Measurements from ENCODE around the gene LCORL.

LCORL gene

DNA sequence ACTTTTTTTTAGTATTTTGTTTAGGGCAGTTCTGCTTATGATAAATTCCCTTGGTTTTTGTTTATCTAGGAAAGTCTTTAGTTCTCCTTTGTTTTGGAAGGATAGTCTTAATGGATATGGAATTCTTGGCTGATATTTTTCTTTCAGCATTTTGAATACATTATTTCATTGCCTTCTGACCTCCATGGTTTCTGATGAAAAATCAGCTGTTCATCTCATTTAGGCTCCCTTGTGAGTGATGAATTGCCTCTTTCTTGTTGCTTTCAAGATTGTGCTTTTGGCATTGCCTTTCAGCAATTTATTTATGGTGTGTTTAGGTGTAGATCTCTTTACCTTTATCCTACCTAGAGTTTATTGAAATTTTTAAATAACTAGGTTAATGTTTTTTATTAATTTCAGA, 41.5 kb upstream of the LCORL start:
- Histone ChIP-seq H4K20me1 (ENCODE audit: insufficient read depth, low read length) (no peaks in the 10 kb centered on the region), H3K9me2 (replicated peaks; ENCODE audit: insufficient read depth, low read length) (no peaks in the 10 kb centered on the region), H3F3A (ENCODE audit: insufficient read depth, low read length) (peaks cover 2% of the 10 kb centered on the region), H3K9ac (ENCODE audit: low read length) (no peak overlapping the region), H3K4me3 (ENCODE audit: low read length) (no peak overlapping the region), H3K9me3 (replicated peaks; ENCODE audit: insufficient read depth, low read length) (no peaks in the 10 kb centered on the region), H3K4me1 (ENCODE audit: low read length) (no peaks in the 10 kb centered on the region), H3K27ac (ENCODE audit: low read length) (no peak overlapping the region), H3K4me2 (ENCODE audit: low read depth, low read length) (no peak overlapping the region), H3K36me3 (replicated peaks; ENCODE audit: insufficient read depth, low read length) (no peaks in the 10 kb centered on the region), H3K79me2 (ENCODE audit: low read length) (no peaks in the 10 kb centered on the region), H3K27me3 (replicated peaks; ENCODE audit: insufficient read depth, low read length) (no peaks in the 10 kb centered on the region), H2AFZ (ENCODE audit: low read length) (no peak overlapping the region)
- DNase-seq: no peak
- TF ChIP-seq EZH2 (optimal IDR thresholded peaks at IDR 0.05; ENCODE audit: low read depth, low read length): no peak
- TF ChIP-seq, protein P1, sequence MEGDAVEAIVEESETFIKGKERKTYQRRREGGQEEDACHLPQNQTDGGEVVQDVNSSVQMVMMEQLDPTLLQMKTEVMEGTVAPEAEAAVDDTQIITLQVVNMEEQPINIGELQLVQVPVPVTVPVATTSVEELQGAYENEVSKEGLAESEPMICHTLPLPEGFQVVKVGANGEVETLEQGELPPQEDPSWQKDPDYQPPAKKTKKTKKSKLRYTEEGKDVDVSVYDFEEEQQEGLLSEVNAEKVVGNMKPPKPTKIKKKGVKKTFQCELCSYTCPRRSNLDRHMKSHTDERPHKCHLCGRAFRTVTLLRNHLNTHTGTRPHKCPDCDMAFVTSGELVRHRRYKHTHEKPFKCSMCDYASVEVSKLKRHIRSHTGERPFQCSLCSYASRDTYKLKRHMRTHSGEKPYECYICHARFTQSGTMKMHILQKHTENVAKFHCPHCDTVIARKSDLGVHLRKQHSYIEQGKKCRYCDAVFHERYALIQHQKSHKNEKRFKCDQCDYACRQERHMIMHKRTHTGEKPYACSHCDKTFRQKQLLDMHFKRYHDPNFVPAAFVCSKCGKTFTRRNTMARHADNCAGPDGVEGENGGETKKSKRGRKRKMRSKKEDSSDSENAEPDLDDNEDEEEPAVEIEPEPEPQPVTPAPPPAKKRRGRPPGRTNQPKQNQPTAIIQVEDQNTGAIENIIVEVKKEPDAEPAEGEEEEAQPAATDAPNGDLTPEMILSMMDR (IDR thresholded peaks at IDR 0.05; ENCODE audit: low read length): no peak
- TF ChIP-seq EZH2phosphoT487 (IDR thresholded peaks at IDR 0.05; ENCODE audit: low read length): no peak

DNA sequence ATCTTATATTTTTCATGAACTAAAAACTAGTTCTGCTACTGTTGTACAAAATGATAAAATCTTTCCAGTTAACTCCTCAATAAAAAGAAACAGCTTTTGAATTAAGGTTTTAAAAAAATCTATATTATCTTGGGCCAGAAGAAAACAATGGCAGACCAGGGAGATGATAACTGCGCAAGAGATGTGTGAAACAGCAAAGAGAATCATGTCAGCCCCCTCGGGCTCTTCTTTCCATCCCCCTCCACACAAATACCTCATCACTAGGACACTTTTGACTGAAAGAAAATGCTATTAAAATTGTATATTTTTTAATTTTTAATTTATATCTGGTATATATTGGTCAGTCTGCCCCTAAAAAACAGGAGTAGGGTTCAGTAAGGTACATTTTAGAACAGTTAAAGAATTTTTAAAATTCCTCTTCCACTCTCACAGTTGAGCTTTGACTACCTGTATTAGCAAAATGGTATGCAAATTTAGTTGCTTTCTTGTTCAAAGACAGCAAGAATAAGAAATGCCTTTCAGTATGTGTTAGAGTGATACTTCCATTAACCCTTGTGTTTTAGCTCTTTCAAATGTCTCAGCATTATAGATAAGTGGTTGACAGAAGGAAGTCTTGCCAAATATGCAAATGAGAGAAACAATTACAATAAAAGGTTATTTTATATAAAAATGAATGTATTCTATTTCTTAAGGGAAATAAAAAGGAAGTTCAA, 36.4 kb upstream of the LCORL start:
- no peaks in the 10 kb centered on the region for H3K9me2 ChIP-seq (replicated peaks; ENCODE audit: insufficient read depth, low read length)
- peaks cover 9% of the 10 kb centered on the region for H3K4me1 ChIP-seq (ENCODE audit: low read length)
- TF ChIP-seq, protein P1 (IDR thresholded peaks at IDR 0.05; ENCODE audit: low read length): no peak
- TF ChIP-seq EZH2phosphoT487 (IDR thresholded peaks at IDR 0.05; ENCODE audit: low read length): no peak
- no peak for TF ChIP-seq EZH2 (optimal IDR thresholded peaks at IDR 0.05; ENCODE audit: low read depth, low read length)
- peak overlapping the region; percentile 49 for H3K4me2 ChIP-seq (ENCODE audit: low read depth, low read length)
- H4K20me1 ChIP-seq (ENCODE audit: insufficient read depth, low read length): no peaks in the 10 kb centered on the region
- peak overlapping the region; percentile 48; the same call in 1 of the 2 replicates for H2AFZ ChIP-seq (ENCODE audit: low read length)
- H3K4me3 ChIP-seq (ENCODE audit: low read length): peak overlapping the region; percentile 32; the same call in 1 of the 2 replicates
- H3K36me3 ChIP-seq (replicated peaks; ENCODE audit: insufficient read depth, low read length): no peaks in the 10 kb centered on the region
- H3F3A ChIP-seq (ENCODE audit: insufficient read depth, low read length): peaks cover 9% of the 10 kb centered on the region
- no peaks in the 10 kb centered on the region for H3K9me3 ChIP-seq (replicated peaks; ENCODE audit: insufficient read depth, low read length)
- no peaks in the 10 kb centered on the region for H3K27me3 ChIP-seq (replicated peaks; ENCODE audit: insufficient read depth, low read length)
- DNase-seq: peak; percentile 48
- no peaks in the 10 kb centered on the region for H3K79me2 ChIP-seq (ENCODE audit: low read length)
- H3K9ac ChIP-seq (ENCODE audit: low read length): peak overlapping the region; percentile 46; the same call in 1 of the 2 replicates
- peak overlapping the region; percentile 85 for H3K27ac ChIP-seq (ENCODE audit: low read length)

DNA sequence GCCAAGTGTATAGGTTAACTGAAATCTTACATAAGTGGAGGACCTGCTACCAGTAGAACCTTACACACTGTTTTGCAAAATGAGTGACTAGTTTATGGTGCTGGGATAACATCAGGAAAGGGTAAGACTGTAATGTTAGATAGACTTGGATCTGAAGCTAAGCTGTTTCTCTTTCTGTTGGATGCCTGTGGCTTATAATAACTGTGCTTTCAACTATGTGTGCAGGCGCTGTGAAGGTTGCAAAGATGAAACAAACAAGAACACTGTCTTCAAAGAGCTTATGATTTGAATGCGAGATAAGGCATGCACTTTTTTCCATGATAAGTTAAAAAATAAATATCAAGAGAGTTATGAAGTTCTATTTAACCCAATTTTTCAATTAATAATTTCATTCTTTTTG, 34.5 kb upstream of the LCORL start:
- H3K27me3 ChIP-seq (replicated peaks; ENCODE audit: insufficient read depth, low read length): no peaks in the 10 kb centered on the region
- H3K36me3 ChIP-seq (replicated peaks; ENCODE audit: insufficient read depth, low read length): no peaks in the 10 kb centered on the region
- H3K9me3 ChIP-seq (replicated peaks; ENCODE audit: insufficient read depth, low read length): no peaks in the 10 kb centered on the region
- H4K20me1 ChIP-seq (ENCODE audit: insufficient read depth, low read length): no peaks in the 10 kb centered on the region
- DNase-seq: no peak
- no peak overlapping the region for H2AFZ ChIP-seq (ENCODE audit: low read length)
- TF ChIP-seq, protein P1 (IDR thresholded peaks at IDR 0.05; ENCODE audit: low read length): no peak
- TF ChIP-seq EZH2phosphoT487 (IDR thresholded peaks at IDR 0.05; ENCODE audit: low read length) (no peak), EZH2 (optimal IDR thresholded peaks at IDR 0.05; ENCODE audit: low read depth, low read length) (no peak)
- no peak overlapping the region for H3K27ac ChIP-seq (ENCODE audit: low read length)
- H3K4me2 ChIP-seq (ENCODE audit: low read depth, low read length): no peak overlapping the region
- H3F3A ChIP-seq (ENCODE audit: insufficient read depth, low read length): peaks cover 9% of the 10 kb centered on the region
- no peaks in the 10 kb centered on the region for H3K9me2 ChIP-seq (replicated peaks; ENCODE audit: insufficient read depth, low read length)
- H3K79me2 ChIP-seq (ENCODE audit: low read length): no peaks in the 10 kb centered on the region
- no peak overlapping the region for H3K4me3 ChIP-seq (ENCODE audit: low read length)
- peaks cover 9% of the 10 kb centered on the region for H3K4me1 ChIP-seq (ENCODE audit: low read length)
- no peak overlapping the region for H3K9ac ChIP-seq (ENCODE audit: low read length)

Measured in MM.1S (cell line).